AML-193 (cell line): ENCODE measurements around the gene CCDC85B.
A peak's percentile ranks its signal among the peaks of the same experiment; 100 is the strongest.
"Not testable (repeated sequence)": the region's sequence is repeated elsewhere in the genome, so short reads cannot be mapped to it uniquely, and the experiment has no call there.

Experiments used
- DNase-seq, 2 experiments: peaks; one replicate each; lab custom pipeline; 2025; lab: John Stamatoyannopoulos, UW

Gene CCDC85B

GRCh38 chr11:65887723-65888162 lies 2.7 kb upstream of the CCDC85B start:
- DNase-seq = no peak

- DNase-seq = peak; percentile 89 to 94
Measured at GRCh38 chr11:65888163-65888814, 2.2 kb upstream of the CCDC85B start, which contains the start of gene FIBP. TSS of gene FIBP (minus strand) at chr11:65888471. CDS start at chr11:65888418, 53 bp downstream.

- no peak for DNase-seq
Measured at GRCh38 chr11:65891219-65892136, 1.0 kb downstream of the CCDC85B start.

- DNase-seq = not testable (repeated sequence)
Measured at GRCh38 chr11:65892137-65892540, 1.7 kb downstream of the CCDC85B start.

- no peak for DNase-seq
Measured at GRCh38 chr11:65892661-65893317, 2.3 kb downstream of the CCDC85B start.

- peak; percentile 16 to 21 for DNase-seq
Measured at GRCh38 chr11:65894034-65894591, 3.6 kb downstream of the CCDC85B start.

GRCh38 chr11:65895482-65895981 lies 5.1 kb downstream of the CCDC85B start:
- DNase-seq = no peak

GRCh38 chr11:65896034-65896999 lies 5.8 kb downstream of the CCDC85B start:
- no peak for DNase-seq

- DNase-seq = no peak
Measured at GRCh38 chr11:65897020-65897471, 6.6 kb downstream of the CCDC85B start.

GRCh38 chr11:65898656-65899355 lies 8.3 kb downstream of the CCDC85B start:
- DNase-seq = no peak

- DNase-seq = no peak
Measured at GRCh38 chr11:65899356-65900124, 9.1 kb downstream of the CCDC85B start.

GRCh38 chr11:65900125-65900898 lies 9.8 kb downstream of the CCDC85B start, which contains the start of gene FOSL1:
TSS of gene FOSL1 (minus strand) at chr11:65900388. CDS start at chr11:65900339, 49 bp downstream.
- peak; percentile 11 to 17 for DNase-seq

GRCh38 chr11:65900899-65901180 lies 10.4 kb downstream of the CCDC85B start:
- no peak for DNase-seq

GRCh38 chr11:65903068-65903481 lies 12.6 kb downstream of the CCDC85B start:
- peak in 1 of 2 experiments; percentile 17 for DNase-seq

- DNase-seq = no peak
Measured at GRCh38 chr11:65903715-65904114, 13.2 kb downstream of the CCDC85B start.

GRCh38 chr11:65906602-65907001 lies 16.1 kb downstream of the CCDC85B start:
- no peak for DNase-seq

- DNase-seq = no peak
Measured at GRCh38 chr11:65907878-65908277, 17.4 kb downstream of the CCDC85B start.
